Amniotic epithelial cell (primary cell): ENCODE results near the gene DBH.
"Not testable (repeated sequence)": the region's sequence is repeated elsewhere in the genome, so short reads cannot be mapped to it uniquely, and the experiment has no call there.

Experiments used
- DNase-seq: peaks from one replicate; pipeline ENCODE4 v3.0.0-alpha.2; 2010; ENCODE audit warnings: low read depth

DBH gene

DNA sequence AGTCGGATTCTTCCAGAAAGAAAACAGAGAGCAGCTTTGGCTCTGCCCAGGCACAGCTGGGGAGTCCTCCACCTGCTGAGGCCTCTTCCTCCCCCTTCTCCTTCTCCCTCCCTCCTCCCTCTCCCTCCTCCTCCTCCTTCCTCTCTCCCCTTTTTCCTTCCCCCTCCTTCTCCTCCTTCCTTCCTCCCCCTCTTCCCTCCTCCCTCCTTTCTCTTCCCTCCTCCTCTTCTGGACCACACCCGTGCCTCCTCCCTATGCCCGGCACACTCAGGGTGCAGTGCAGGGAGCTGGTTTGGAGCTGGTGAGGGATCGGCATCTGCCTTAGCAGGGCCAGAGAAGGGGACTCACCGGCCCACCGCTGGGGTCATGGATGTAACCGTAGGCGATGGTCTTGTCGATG, 30.2 kb downstream of the DBH start:
- no peak for DNase-seq

DNA sequence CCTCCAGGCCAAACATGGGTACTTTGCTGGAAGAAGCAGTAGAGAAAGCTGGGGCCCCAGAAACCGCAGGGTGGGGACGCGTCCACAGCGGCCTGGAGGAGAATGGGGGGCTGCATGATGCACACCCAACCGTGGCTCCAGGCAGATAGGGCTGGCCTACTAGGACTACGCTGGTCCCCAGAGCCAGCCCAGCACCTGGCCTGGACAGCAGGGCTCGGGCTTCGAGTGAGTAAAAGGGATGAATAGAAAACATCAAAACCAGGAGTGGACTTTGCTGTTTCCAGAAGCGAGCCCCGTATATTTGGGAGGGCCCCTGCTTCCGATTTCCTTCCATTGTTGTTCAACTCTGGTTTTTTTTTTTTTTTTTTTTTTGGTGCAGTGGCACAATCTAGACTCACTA, 30.7 kb downstream of the DBH start:
- DNase-seq = no peak

GRCh38 chr9:133667759-133668450, 31.7 kb downstream of the DBH start:
- DNase-seq = no peak

- DNase-seq = no peak
Measured at GRCh38 chr9:133669182-133669801, 33.1 kb downstream of the DBH start.

- no peak for DNase-seq
Measured at GRCh38 chr9:133670466-133670865, 34.3 kb downstream of the DBH start.

DNA sequence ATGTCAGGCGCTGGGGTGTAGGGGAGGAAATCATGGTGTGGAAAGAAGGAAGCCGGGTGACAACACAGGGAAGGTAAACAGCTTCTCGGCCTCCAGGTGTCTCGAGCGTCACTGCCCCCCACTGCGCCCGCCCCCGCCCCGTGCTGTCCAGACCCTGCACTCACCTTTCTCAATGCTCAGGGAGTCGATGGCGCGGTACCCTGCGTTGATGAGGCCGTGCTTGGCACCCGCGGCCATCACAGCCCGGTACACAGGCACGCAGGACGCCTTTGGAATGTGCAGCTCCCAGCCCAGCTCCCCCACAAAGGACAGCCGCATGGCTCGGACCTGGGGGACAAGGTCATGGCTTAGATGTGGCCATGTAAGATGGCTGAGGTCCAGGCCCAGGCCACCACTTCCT, 35.2 kb downstream of the DBH start:
- no peak for DNase-seq

GRCh38 chr9:133672503-133673257, 36.5 kb downstream of the DBH start:
- DNase-seq = no peak

GRCh38 chr9:133673258-133673655, 37.1 kb downstream of the DBH start:
- peak; percentile 36 for DNase-seq

- DNase-seq = no peak
Measured at GRCh38 chr9:133674091-133674490, 37.9 kb downstream of the DBH start.

DNA sequence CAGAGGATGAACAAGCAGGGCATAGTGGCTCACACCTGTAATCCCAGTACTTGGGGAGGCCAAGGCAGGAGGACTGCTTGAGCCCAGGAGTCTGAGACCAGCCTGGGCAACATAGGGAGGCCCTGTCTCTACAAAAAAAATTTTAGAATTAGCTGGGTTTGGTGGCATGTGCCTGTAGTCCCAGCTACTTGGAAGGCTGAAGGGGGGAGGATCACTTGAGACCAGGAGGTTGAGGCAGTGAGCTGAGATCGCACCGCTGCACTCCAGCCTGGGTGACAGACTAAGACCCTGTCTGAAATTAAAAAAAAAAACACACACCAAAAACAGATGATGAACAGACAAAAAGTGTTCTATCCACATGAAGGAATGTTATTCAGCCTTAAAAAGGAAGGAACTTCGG, 39.6 kb downstream of the DBH start:
- not testable (repeated sequence) for DNase-seq

GRCh38 chr9:133676450-133676849, 40.3 kb downstream of the DBH start:
- peak; percentile 37 for DNase-seq

DNA sequence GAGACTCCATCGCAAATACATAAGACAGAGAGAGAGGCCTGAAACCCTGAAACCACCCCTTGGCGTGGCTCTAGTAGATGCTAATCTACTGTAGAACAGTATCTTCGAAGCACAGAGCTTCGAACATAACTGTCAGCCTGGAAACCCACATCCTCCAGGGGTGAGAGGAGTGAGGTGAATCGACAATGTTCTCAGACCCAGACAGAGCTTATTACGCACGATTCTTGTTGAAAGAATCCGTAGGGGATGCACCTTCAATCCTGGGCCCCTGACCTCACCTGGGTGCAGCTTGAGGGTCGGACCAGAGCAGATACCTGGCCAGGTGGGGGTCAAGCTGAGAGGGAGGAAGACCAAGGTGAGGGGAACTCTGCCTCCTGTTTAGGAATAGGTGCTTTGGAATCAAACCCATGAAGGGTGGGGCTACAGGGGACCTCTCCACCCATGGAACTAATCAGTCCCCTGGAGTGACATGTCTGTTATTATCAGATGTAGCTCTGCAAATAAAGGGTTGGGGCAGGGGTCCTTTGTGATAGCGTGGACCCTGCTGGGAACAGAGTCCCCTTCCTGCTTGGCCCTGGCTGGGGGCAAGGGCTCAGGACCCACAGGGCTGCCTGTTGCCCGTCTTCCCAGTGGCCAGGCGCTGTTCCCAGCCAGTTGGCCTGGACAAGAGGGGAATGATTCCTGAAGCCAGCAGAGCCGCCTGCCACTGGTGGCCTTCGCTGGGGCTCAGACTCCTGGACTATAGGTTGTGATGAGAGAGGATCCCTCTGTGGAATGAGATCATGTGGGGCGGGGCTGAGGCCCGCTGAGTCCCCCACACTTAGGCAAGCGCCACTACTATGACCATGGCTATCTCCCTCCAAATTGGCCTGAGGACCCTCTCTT, 41.2 kb downstream of the DBH start:
- no peak for DNase-seq

DNA sequence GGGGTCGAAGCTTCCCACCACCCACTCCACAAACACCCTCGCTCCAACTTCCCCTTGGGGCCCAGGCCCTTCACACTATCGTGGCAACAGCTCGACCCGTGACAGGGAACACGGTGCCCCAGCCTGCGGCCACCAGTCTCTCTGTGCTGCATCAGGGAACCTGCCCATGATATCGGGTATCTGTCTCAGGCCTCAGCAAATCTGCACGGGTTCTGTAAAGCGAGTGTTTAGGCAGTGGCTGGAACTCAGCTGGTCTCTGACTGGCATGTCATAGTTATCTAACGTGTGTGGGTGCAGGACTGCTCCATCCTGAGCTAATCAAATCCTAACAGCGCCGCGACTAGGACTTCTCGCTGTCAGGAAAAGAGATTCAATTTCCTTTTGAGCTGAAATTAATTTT, 42.9 kb downstream of the DBH start:
- no peak for DNase-seq

- DNase-seq = no peak
Measured at GRCh38 chr9:133679466-133680061, 43.4 kb downstream of the DBH start.

- no peak for DNase-seq
Measured at GRCh38 chr9:133680250-133680975, 44.2 kb downstream of the DBH start.

GRCh38 chr9:133680976-133681657, 45.0 kb downstream of the DBH start:
- no peak for DNase-seq

DNA sequence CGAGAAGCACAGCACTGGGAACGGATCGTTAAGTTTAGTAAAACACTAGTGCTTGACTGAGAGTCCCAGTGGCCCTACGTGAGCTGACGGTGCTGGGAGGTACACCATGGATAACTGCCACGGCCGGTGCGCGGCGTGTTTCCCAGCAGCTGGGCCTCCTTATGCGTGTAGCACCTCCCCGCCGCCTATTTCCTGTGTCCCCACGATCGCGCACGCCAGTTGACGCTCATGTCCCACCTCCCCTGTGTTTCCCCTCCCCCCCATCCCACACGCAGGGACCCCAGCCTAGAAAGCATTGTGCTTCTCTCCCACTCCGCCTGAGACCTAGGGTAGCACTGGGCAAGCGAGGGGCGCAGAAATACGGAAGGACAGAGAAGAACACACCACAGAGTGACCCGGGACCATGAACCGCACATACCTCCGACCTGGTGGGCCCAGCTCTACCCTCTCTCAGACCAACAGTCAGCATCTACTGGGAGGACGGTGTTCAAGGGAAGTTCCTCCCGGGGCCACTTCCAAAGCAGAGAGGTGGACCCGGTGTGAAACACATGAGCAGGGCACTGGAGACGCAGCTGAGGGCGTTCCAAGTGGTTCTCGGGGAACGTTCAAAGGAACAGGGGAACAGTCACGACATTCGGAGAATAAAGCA, 45.6 kb downstream of the DBH start:
- no peak for DNase-seq

GRCh38 chr9:133682818-133683585, 46.8 kb downstream of the DBH start:
- no peak for DNase-seq

DNA sequence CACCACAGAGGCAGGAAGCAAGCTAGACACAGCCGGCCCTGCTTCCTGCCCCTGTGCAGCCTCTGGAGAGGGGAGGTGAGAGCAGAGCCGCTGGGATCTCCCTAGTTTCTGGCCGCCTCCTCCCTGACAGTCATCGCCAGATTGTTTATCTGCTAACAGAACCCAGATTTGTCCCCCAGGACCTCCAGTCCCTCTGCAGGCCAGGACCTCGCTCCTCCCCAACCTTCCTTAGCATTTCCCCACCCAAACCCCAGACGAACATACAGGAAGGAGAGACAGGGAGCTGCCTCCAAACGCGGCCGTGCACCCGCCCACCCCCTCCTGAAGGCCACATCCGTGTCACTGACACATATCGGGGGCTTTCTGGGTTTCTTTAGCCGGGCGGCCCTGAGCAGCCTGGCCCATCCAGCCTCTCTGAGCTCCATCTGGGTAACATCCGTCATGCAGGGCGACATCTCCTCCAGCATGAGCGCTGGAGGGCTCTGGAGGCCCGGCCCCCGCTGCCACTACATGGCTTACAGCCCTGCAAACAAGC, 47.5 kb downstream of the DBH start:
- DNase-seq = no peak
